Duodenal mucosa (tissue), 2 donors: Measurements from ENCODE around the gene ZBTB38.

Experiments
- H3K27ac ChIP-seq: one replicate; pipeline ENCODE4 v1.7.0; 2013; ENCODE audit warnings: low read depth, low read length
- H3K27me3 ChIP-seq, 2 donors: one replicate each; pipeline ENCODE4 v1.7.0; 2013; ENCODE audit warnings: low read length in 2 of 2, control low read depth in 1 of 2; ENCODE audit not compliant: insufficient read depth in 2 of 2, control insufficient read depth in 1 of 2
- H3K36me3 ChIP-seq, 2 donors: one replicate each; pipeline ENCODE4 v1.7.0; 2013; ENCODE audit warnings: low read length in 2 of 2, control low read depth in 1 of 2; ENCODE audit not compliant: insufficient read depth in 2 of 2, control insufficient read depth in 1 of 2
- H3K4me1 ChIP-seq, 2 donors: one replicate each; pipeline ENCODE4 v1.7.0; 2013; ENCODE audit warnings: low read length in 2 of 2, control low read depth in 1 of 2; ENCODE audit not compliant: insufficient read depth in 2 of 2, control insufficient read depth in 1 of 2
- H3K4me3 ChIP-seq, 2 donors: one replicate each; pipeline ENCODE4 v1.7.0; 2013; ENCODE audit warnings: low read length in 2 of 2, low read depth in 1 of 2
- H3K9ac ChIP-seq, 2 donors: one replicate each; pipeline ENCODE4 v1.7.0; 2013; ENCODE audit warnings: low read length in 2 of 2, low read depth in 1 of 2
- H3K9me3 ChIP-seq, 2 donors: one replicate each; pipeline ENCODE4 v1.7.0; 2013; ENCODE audit warnings: low read length in 2 of 2, control low read depth in 1 of 2; ENCODE audit not compliant: control insufficient read depth in 1 of 2

Gene ZBTB38

DNA sequence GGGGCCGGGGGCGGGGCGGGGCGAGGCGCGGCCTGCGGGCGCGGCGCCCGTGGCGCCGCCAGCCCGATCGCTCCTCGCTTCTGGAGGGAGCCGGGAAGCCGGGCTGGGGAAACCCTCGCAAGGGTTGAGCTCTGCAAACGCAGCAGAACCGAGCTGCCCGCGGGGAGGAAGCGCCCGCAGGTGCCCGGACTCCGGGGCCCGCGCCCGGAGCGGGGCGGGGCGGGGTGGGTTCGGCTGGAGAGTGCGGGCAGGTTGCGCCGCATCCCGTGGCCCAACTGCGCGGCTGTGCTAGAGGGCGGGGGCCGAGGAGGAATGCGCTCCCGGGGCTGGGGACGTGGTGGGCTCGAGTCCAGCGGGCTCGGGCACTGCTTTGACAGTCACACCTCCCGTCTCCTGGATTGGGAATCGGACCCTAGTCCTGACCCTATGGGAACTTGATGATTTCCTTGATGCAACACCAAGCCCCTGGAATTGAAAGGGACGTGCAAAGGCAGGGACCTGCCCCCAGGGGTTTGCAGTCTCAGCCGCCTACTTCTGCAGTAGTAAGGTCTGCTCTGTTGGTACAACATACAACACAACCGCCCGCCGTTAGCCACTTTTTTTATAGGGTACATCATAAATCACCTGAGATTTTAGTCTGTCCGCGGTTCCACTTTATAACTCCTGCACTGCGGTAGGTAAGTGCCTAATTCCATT lies 34.3 kb downstream of the ZBTB38 start:
- H3K9ac ChIP-seq, result peak overlapping the region; percentile 78 to 86
- H3K4me1 ChIP-seq, result peaks cover 24 to 55% of the 10 kb centered on the region in 2 donors

DNA sequence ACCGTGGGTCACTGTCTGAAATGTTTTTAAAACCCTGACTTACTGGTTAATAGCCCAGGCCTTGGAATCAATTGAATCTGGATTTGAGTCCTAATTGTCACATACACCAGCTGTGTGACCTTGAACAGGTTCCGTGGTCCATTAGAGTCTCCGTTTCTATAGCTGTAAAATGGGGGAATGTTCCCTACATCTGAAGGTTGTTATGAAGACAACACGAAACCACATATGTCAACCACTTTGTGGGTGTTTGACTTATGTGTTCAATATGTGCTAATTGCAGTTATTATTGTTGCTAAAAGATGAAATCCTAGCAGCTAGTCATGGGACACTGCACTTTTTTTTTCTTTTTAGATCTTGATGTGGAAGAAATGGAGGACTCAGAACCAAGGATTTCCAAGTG lies 35.3 kb downstream of the ZBTB38 start:
- H3K9ac ChIP-seq, result peak overlapping the region; percentile 78 to 86
- H3K4me1 ChIP-seq, result peaks cover 24 to 55% of the 10 kb centered on the region in 2 donors
- no peaks in the 10 kb centered on the region for H3K9me3 ChIP-seq
- no peaks in the 10 kb centered on the region for H3K27me3 ChIP-seq
- H3K36me3 ChIP-seq, result peaks cover 14 to 35% of the 10 kb centered on the region in 2 donors
- H3K4me3 ChIP-seq, result peak overlapping the region; percentile 77 to 83
- peak overlapping the region; percentile 27 for H3K27ac ChIP-seq

More for the DNA sequence above, 34.3 kb downstream of the ZBTB38 start:
- H3K9me3 ChIP-seq, result no peaks in the 10 kb centered on the region
- peak overlapping the region; percentile 85 for H3K27ac ChIP-seq
- H3K36me3 ChIP-seq, result peaks cover 14 to 36% of the 10 kb centered on the region in 2 donors
- H3K4me3 ChIP-seq, result peak overlapping the region; percentile 77 to 83
- no peaks in the 10 kb centered on the region for H3K27me3 ChIP-seq

DNA sequence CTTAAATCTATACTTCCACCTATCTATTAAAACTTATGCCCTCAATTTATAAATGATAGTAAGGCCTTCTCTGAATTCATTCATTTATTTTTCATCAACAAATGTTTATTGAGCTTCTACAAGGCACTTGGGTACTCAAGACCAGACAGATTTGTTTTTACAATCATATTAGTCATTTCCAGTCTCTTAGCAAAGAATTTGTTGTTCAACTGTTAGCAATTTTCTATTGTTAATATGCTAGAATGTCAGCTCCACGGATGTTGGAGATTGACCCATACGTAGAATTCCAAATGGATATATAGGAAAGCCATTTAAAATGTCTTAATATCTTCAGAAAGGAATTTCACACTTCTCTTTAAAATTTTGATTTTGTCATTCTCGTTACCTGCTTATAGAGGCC lies 36.7 kb downstream of the ZBTB38 start:
- Histone ChIP-seq H3K4me1 (peaks cover 33 to 58% of the 10 kb centered on the region in 2 donors), H3K9ac (no peak overlapping the region), H3K4me3 (no peak overlapping the region)

DNA sequence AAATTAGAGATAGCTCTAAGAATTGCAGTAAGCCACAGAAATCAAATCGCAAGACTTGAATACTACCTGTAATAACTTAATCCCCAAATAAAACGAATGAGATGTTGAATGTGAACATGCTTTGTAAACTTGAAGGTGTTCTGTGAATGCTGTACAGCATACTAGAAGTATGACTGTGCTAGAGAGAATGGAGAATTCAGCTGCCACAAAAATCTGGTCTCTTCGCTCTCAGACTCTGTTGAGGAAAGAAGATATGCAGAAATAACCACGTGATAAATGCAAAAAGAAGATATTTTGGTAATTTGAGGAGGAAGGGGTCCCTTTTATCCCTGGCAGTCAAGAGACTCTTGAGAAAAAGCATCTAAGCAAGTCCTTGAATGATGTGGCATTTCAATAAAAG lies 37.3 kb downstream of the ZBTB38 start:
- H3K27ac ChIP-seq, result peak overlapping the region; percentile 0
- H3K9ac ChIP-seq, result no peak overlapping the region
- H3K4me3 ChIP-seq, result no peak overlapping the region
- H3K36me3 ChIP-seq, result peaks cover 14 to 35% of the 10 kb centered on the region in 2 donors
- H3K9me3 ChIP-seq, result no peaks in the 10 kb centered on the region
- peaks cover 33 to 58% of the 10 kb centered on the region in 2 donors for H3K4me1 ChIP-seq
- no peaks in the 10 kb centered on the region for H3K27me3 ChIP-seq

More for the DNA sequence above, 36.7 kb downstream of the ZBTB38 start:
- H3K36me3 ChIP-seq, result peaks cover 14 to 35% of the 10 kb centered on the region in 2 donors
- no peaks in the 10 kb centered on the region for H3K9me3 ChIP-seq
- H3K27ac ChIP-seq, result no peak overlapping the region
- H3K27me3 ChIP-seq, result no peaks in the 10 kb centered on the region

DNA sequence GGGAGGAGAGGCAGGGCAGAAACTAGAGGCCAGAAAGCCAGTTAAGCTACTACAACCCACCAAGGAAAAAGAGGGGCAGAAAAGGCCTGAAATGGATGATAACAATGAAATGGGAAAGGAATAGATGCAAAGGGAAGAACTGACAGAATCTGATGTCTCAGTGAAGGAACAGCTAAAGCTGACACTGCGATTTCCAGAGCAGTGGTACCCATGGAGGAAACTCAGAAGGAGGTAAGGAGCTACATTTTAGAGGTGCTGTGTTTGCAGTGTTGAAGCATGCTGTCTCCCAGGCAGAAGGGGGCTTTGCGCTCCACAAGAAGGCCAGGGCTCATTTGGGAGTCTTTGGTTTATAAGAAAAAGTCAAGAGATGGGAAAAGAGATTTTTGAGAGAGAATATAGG lies 38.0 kb downstream of the ZBTB38 start:
- H3K4me3 ChIP-seq, result no peak overlapping the region
- no peak overlapping the region for H3K9ac ChIP-seq
- peaks cover 33 to 58% of the 10 kb centered on the region in 2 donors for H3K4me1 ChIP-seq
- peaks cover 14 to 35% of the 10 kb centered on the region in 2 donors for H3K36me3 ChIP-seq
- peak overlapping the region; percentile 0 for H3K27ac ChIP-seq
- no peaks in the 10 kb centered on the region for H3K9me3 ChIP-seq
- no peaks in the 10 kb centered on the region for H3K27me3 ChIP-seq

DNA sequence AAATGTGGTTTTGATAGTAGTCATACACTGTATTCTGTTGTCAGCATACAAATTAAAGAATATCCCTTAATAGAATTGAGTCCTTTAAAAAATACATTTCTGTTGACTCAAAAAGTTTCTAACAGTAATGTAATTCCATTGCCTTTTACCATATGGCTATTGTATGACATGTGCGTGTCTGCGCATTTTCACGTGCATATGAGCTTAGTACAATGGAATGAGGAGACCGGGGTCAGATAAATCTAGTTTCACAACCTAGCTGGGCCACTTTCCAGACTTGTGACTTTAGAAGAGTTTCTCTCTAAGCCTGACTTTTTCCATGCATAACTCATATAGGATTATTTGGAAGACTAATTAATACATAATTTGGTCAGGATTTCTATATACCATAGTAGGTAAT lies 38.7 kb downstream of the ZBTB38 start:
- no peak overlapping the region for H3K27ac ChIP-seq
- H3K4me3 ChIP-seq, result no peak overlapping the region
- no peaks in the 10 kb centered on the region for H3K27me3 ChIP-seq
- H3K9me3 ChIP-seq, result no peaks in the 10 kb centered on the region
- peaks cover 31 to 60% of the 10 kb centered on the region in 2 donors for H3K4me1 ChIP-seq
- H3K9ac ChIP-seq, result no peak overlapping the region
- H3K36me3 ChIP-seq, result peaks cover 14 to 35% of the 10 kb centered on the region in 2 donors

DNA sequence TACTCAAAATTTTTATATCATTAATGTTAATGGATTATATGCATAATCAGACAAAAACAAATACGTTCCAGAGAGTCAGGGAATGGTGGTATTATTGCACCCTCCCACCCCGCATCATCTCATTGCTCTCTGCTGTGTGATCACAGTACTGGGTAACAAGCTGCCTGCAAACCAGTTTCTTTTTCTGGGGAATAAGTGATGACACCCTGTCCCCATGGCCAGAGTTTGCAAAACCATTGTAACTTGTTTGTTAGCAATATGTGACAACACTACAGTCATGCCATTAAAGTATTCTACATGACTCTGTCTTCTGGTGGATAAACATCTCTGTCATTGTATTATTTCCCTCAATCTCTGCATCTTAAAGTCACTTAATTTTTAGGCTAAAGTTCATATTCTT lies 39.5 kb downstream of the ZBTB38 start:
- Histone ChIP-seq H3K9me3 (no peaks in the 10 kb centered on the region), H3K27ac (no peak overlapping the region), H3K27me3 (no peaks in the 10 kb centered on the region), H3K4me1 (peaks cover 38 to 66% of the 10 kb centered on the region in 2 donors), H3K36me3 (peaks cover 14 to 35% of the 10 kb centered on the region in 2 donors), H3K4me3 (no peak overlapping the region), H3K9ac (no peak overlapping the region)

DNA sequence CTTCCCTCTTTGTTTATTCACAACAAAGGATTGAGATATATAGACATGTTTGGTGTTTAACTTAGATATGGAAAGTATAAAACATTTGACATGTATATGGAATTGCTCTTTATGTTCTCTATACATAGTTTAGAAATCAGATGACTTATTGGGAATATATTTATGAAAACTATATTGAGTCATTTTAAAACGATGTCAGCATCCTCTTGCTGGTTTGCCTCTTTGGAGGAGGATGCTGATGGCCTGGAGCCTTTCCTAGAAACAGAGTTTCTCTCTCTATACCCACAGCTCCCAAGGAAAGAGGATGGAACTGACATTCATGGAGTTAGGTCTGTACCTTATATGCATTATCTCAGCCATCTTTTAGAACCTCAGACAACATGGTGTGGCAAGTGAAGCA lies 40.3 kb downstream of the ZBTB38 start:
- H3K27ac ChIP-seq, result no peak overlapping the region
- H3K9ac ChIP-seq, result no peak overlapping the region
- peaks cover 45 to 66% of the 10 kb centered on the region in 2 donors for H3K4me1 ChIP-seq
- H3K9me3 ChIP-seq, result no peaks in the 10 kb centered on the region
- H3K27me3 ChIP-seq, result no peaks in the 10 kb centered on the region
- no peak overlapping the region for H3K4me3 ChIP-seq
- peaks cover 16 to 41% of the 10 kb centered on the region in 2 donors for H3K36me3 ChIP-seq

DNA sequence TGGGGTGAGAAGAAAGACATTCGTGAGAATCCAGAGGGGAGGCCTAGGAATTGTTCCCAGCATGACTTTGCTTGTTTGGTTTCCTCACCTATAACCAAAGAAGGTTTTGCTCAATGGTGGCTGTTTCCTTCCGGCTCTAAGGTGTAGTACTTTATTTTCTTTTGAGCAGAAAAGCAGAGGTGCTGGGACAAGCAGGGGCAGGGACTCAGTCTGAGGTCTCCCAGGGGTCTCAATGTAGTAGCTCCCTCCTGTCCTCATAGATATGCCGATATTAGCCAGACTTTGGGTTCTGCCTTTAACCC lies 41.6 kb downstream of the ZBTB38 start:
- no peaks in the 10 kb centered on the region for H3K27me3 ChIP-seq
- H3K27ac ChIP-seq, result peak overlapping the region; percentile 74
- H3K4me3 ChIP-seq, result peak overlapping the region in 1 of 2 donors; percentile 31
- H3K9me3 ChIP-seq, result no peaks in the 10 kb centered on the region
- peak overlapping the region in 1 of 2 donors; percentile 14 for H3K9ac ChIP-seq
- H3K36me3 ChIP-seq, result peaks cover 13 to 43% of the 10 kb centered on the region in 2 donors
- peaks cover 50 to 62% of the 10 kb centered on the region in 2 donors for H3K4me1 ChIP-seq

DNA sequence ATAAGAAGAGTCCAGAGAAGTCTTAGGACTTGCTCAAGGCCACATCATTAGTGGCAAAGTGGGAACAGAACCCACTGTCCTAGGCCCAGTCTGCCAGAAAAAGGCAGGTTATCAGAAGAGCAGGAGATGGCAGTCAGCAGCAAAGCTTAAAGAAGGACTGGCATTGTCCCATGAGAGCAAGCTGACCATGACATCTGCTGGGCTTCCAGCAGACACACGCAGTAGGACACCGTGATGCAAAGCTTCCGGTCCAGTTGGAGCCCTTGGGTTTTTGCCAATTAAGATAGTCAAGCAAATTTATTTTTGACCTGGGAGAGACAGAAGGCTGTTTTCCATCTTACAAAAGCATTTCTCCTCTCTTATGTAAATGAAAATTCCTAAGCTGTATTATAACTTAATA lies 42.1 kb downstream of the ZBTB38 start:
- H3K9ac ChIP-seq, result peak overlapping the region; percentile 8 to 53
- no peaks in the 10 kb centered on the region for H3K27me3 ChIP-seq
- H3K27ac ChIP-seq, result peak overlapping the region; percentile 74
- H3K9me3 ChIP-seq, result no peaks in the 10 kb centered on the region
- peak overlapping the region; percentile 4 to 31 for H3K4me3 ChIP-seq
- H3K4me1 ChIP-seq, result peaks cover 54 to 58% of the 10 kb centered on the region in 2 donors
- peaks cover 12 to 43% of the 10 kb centered on the region in 2 donors for H3K36me3 ChIP-seq
